Hepatocyte (in vitro differentiated cells): Measurements from ENCODE around the gene MICAL2. TPM values are rescaled to one million over a fixed set of nuclear protein-coding genes. Genes with fewer than 3 reads are reported as not detected.

Source experiments
- DNase-seq: peaks from one replicate; pipeline ENCODE4 v3.0.0-alpha.2; 2016; ENCODE audit warnings: low spot score
- H2AFZ ChIP-seq: fragments of 200-600 bp; sonication (generic); 2 replicates; pipeline ENCODE4 v1.6.0; 2016; ENCODE audit warnings: antibody characterized with exemption, mild to moderate bottlenecking
- H3K27ac ChIP-seq: fragments of 200-600 bp; sonication (generic); 2 replicates; pipeline ENCODE4 v1.5.1; 2016; ENCODE audit warnings: mild to moderate bottlenecking
- H3K27me3 ChIP-seq: fragments of 200-600 bp; sonication (generic); 2 replicates; pipeline ENCODE4 v1.6.1; 2016
- H3K36me3 ChIP-seq: fragments of 200-600 bp; sonication (generic); replicated peaks from 2 replicates; pipeline ENCODE4 v1.5.1; 2016; ENCODE audit warnings: low read depth; ENCODE audit not compliant: insufficient read depth
- H3K4me1 ChIP-seq: fragments of 200-600 bp; sonication (generic); 2 replicates; pipeline ENCODE4 v1.5.1; 2016; ENCODE audit warnings: mild to moderate bottlenecking, moderate library complexity; ENCODE audit not compliant: insufficient read depth
- H3K4me2 ChIP-seq: fragments of 200-600 bp; sonication (generic); 2 replicates; pipeline ENCODE4 v1.6.0; 2016
- H3K4me3 ChIP-seq: fragments of 200-600 bp; sonication (generic); 2 replicates; pipeline ENCODE4 v1.5.1; 2016; ENCODE audit warnings: mild to moderate bottlenecking
- H3K79me2 ChIP-seq: fragments of 200-600 bp; sonication (generic); 2 replicates; pipeline ENCODE4 v1.6.0; 2017; ENCODE audit warnings: mild to moderate bottlenecking
- H3K9me2 ChIP-seq: fragments of 200-600 bp; sonication (generic); replicated peaks from 2 replicates; pipeline ENCODE4 v1.6.0; 2017; ENCODE audit warnings: mild to moderate bottlenecking; ENCODE audit not compliant: insufficient read depth
- H3K9me3 ChIP-seq: fragments of 200-600 bp; sonication (generic); 2 replicates; pipeline ENCODE4 v1.5.1; 2016; ENCODE audit warnings: low read depth, mild to moderate bottlenecking
- H4K20me1 ChIP-seq: fragments of 200-600 bp; sonication (generic); 2 replicates; pipeline ENCODE4 v1.6.0; 2016; ENCODE audit warnings: mild to moderate bottlenecking; ENCODE audit not compliant: insufficient read depth, poor library complexity, severe bottlenecking
- EZH2 ChIP-seq: fragments of 200-600 bp; sonication (generic); IDR thresholded peaks from 2 replicates; pipeline ENCODE4 v1.6.1; 2016; ENCODE audit warnings: antibody characterized with exemption, mild to moderate bottlenecking, borderline replicate concordance
- EZH2phosphoT487 ChIP-seq: fragments of 200-600 bp; sonication (generic); IDR thresholded peaks from one replicate; pipeline ENCODE4 v1.6.1; 2018; ENCODE audit warnings: antibody characterized with exemption, mild to moderate bottlenecking, low read depth, moderate library complexity; ENCODE audit not compliant: unreplicated experiment, severe bottlenecking
- WGBS: methylation state at CpG from one replicate; pipeline ENCODE4 v1.1.6; 2016; ENCODE audit warnings: low lambda C conversion rate; ENCODE audit errors: missing lambda C conversion rate; 5-methylcytosine and 5-hydroxymethylcytosine counted together
- polyA plus RNA-seq: library from polyadenylated mRNA; unstranded; fragments of >200 nt; fragmentation: Nextera tagmentation; extraction: Ambion mirVana; gene quantifications from 2 replicates; pipeline ENCODE4 v1.2.1, GENCODE V29; 2016
- total RNA-seq: library from RNA; depleted of rRNA; stranded (reverse); fragments of >200 nt; gene quantifications from 2 replicates; pipeline ENCODE4 v1.2.3, GENCODE V29; 2014
- TF ChIP-seq, protein P1 (sequence below): fragments of 200-600 bp; sonication (generic); IDR thresholded peaks from 2 replicates; pipeline ENCODE4 v1.5.1; 2016; ENCODE audit warnings: antibody characterized with exemption, mild to moderate bottlenecking; ENCODE audit not compliant: poor library complexity

The MICAL2 gene
- total and polyA plus RNA-seq, 2 experiments from 2014 or later: 36.8 to 56.0 TPM

DNA sequence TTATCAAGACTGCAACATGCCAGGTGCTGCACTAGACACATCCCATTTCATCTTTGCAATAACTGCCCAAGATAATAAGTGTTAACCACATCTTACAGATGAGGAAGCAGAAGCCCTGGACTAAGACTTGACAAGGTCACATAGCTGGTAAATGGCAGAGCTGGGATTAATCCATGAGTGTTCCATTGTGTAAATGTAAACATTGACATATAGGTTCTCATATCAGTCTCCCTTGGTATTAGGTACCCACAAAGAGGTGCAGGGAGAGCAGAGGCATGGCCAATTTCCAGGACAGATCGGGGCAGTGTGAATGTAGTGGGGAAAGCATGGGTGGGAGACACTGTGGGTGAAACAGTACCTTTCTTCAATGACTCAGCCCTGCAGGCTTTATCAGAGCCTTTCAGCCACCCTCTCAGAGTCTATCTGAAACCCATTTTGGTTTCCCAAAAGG is 17.9 kb downstream of the MICAL2 start:
- Histone ChIP-seq H3K9me3 (no peaks in the 10 kb centered on the region), H3K4me2 (no peak overlapping the region), H3K79me2 (peaks cover 37% of the 10 kb centered on the region), H3K4me1 (peaks cover 18% of the 10 kb centered on the region), H3K4me3 (no peak overlapping the region), H4K20me1 (no peaks in the 10 kb centered on the region), H3K9me2 (no peaks in the 10 kb centered on the region), H3K27me3 (no peaks in the 10 kb centered on the region), H2AFZ (no peak overlapping the region), H3K36me3 (no peaks in the 10 kb centered on the region), H3K27ac (peak overlapping the region; percentile 90)
- TF ChIP-seq, protein P1, sequence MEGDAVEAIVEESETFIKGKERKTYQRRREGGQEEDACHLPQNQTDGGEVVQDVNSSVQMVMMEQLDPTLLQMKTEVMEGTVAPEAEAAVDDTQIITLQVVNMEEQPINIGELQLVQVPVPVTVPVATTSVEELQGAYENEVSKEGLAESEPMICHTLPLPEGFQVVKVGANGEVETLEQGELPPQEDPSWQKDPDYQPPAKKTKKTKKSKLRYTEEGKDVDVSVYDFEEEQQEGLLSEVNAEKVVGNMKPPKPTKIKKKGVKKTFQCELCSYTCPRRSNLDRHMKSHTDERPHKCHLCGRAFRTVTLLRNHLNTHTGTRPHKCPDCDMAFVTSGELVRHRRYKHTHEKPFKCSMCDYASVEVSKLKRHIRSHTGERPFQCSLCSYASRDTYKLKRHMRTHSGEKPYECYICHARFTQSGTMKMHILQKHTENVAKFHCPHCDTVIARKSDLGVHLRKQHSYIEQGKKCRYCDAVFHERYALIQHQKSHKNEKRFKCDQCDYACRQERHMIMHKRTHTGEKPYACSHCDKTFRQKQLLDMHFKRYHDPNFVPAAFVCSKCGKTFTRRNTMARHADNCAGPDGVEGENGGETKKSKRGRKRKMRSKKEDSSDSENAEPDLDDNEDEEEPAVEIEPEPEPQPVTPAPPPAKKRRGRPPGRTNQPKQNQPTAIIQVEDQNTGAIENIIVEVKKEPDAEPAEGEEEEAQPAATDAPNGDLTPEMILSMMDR: no peak
- no peak for DNase-seq
- 86% methylated on average over 1 of the region's 1 CpG for WGBS

DNA sequence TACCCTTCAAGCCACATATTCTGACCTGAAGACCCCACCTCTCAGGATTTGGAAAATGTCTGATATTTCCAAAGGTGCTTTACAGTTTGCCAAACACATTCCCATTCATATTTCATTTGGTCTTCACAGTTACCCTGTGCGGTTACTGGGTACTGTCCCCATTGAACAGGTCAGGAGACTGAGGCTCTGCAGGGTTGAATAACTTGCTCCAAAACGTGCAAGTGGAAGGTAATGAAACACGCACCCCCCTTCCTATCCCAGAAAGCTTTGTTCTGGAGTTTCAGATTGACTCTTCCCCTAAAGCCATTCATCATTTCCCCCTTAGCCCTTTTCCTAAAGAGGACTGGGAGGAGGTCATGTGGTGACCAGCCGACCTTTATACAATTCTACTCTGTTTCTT is 18.8 kb downstream of the MICAL2 start:
- WGBS: 96% methylated on average over 4 of the region's 4 CpGs
- Histone ChIP-seq H3K79me2 (peaks cover 31% of the 10 kb centered on the region), H2AFZ (no peak overlapping the region), H4K20me1 (no peaks in the 10 kb centered on the region), H3K9me3 (no peaks in the 10 kb centered on the region), H3K4me1 (peaks cover 18% of the 10 kb centered on the region), H3K9me2 (no peaks in the 10 kb centered on the region), H3K36me3 (no peaks in the 10 kb centered on the region), H3K4me3 (no peak overlapping the region), H3K27ac (no peak overlapping the region), H3K27me3 (no peaks in the 10 kb centered on the region), H3K4me2 (no peak overlapping the region)
- no peak for DNase-seq
- no peak for TF ChIP-seq EZH2
- no peak for TF ChIP-seq EZH2phosphoT487
- TF ChIP-seq, protein P1: no peak

DNA sequence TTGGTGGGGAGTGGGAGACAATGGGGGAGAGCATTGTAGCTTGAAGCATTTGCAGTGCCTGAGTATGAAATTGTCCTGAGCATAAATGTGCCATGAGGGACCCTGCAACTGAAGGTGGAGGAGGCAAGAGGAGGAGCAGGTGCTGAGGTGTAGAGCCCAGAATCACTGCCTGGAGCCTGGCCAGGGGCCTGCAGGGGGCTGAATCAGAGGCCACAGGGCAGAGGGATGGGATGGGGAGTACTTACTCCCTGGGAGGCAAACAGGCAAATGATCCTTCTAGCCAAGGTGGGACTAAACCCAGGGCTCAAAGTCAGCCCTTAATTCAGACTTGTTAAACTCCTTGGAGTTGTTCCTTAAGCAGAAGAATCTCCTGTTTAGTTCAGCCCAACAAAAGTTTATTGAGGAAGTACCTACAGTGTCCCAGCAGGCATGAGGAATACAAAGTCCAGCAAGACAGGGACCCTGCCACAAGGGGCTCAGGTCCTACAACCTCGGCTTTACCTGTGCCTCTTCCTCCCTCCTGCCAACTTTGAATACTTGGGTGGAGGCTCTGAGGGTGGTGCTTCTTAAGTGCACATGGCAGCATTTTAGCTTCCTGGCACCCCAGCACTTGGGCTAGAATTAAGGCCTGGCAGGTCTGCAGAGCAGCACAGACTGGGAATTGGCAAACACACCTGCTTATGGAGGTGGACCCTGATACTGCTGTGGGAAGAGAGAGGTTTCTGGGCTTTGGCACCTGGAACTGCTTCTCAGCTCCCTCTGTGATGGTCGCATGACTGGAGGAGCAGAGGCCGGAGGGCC is 20.0 kb downstream of the MICAL2 start:
- H3K9me2 ChIP-seq: no peaks in the 10 kb centered on the region
- peak overlapping the region; percentile 35 for H3K27ac ChIP-seq
- H3K9me3 ChIP-seq: no peaks in the 10 kb centered on the region
- H3K4me2 ChIP-seq: no peak overlapping the region
- H3K36me3 ChIP-seq: no peaks in the 10 kb centered on the region
- H3K4me1 ChIP-seq: peaks cover 15% of the 10 kb centered on the region
- H3K79me2 ChIP-seq: peaks cover 32% of the 10 kb centered on the region
- no peaks in the 10 kb centered on the region for H4K20me1 ChIP-seq
- H3K27me3 ChIP-seq: no peaks in the 10 kb centered on the region
- no peak overlapping the region for H3K4me3 ChIP-seq
- WGBS: 92% methylated on average over 3 of the region's 3 CpGs
- no peak overlapping the region for H2AFZ ChIP-seq
- no peak for DNase-seq
- TF ChIP-seq EZH2 (no peak), EZH2phosphoT487 (no peak)
- TF ChIP-seq, protein P1: no peak
